OCI-LY3 (cell line): ENCODE data around the gene LAMB3.

ENCODE experiments used
- EZH2phosphoT487 ChIP-seq: fragments of 200-600 bp; shearing (Covaris generic); IDR thresholded peaks from 2 replicates; pipeline ENCODE4 v1.6.1; 2018; ENCODE audit warnings: antibody characterized with exemption, mixed run types, low read depth
- TF ChIP-seq, protein P1 (sequence below): fragments of 200-600, 300-600 bp; sonication (generic); IDR thresholded peaks from 2 replicates; pipeline ENCODE4 v1.5.1; 2014; ENCODE audit warnings: antibody characterized with exemption, low read length, low read depth

DNA sequence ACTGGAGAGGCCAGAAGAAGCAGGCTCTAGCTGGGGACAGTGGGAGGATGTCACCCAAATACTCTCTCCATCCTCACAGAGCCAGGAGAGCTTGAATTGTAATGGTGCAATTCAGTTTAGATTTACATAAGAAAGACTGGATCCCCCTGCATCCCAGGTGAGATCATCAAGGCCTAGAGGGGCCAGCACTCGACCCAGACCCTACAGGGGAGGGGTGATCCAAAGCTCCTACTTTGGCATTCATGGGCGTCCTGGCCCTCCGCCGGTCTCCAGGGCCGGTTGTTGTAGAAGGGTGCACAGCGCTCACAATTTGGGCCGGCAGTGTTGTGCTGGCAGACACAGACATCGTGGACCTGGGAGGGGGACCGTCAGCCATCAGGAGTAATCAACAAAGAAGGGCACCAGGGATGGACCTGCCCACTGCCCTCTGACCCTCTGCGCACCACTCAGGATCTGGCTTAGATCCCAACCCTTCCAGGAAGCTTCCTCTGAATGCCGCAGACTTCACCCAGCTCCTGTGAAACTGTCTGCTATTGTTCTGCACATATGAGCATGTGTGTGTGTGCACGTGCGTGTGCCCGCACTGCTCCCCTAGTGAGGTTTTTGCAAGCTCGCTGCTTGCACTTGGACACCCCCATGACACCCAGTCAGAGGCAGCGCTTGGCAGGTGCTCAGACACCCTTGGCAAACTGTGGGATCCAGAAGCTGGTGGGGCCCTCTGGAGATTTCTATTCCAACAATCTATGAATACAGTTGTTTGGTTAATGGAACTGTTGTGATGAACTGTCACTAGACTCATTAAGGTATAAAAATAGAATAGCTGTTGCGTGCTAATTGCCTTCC lies 21.6 kb downstream of the LAMB3 start:
- TF ChIP-seq, protein P1, sequence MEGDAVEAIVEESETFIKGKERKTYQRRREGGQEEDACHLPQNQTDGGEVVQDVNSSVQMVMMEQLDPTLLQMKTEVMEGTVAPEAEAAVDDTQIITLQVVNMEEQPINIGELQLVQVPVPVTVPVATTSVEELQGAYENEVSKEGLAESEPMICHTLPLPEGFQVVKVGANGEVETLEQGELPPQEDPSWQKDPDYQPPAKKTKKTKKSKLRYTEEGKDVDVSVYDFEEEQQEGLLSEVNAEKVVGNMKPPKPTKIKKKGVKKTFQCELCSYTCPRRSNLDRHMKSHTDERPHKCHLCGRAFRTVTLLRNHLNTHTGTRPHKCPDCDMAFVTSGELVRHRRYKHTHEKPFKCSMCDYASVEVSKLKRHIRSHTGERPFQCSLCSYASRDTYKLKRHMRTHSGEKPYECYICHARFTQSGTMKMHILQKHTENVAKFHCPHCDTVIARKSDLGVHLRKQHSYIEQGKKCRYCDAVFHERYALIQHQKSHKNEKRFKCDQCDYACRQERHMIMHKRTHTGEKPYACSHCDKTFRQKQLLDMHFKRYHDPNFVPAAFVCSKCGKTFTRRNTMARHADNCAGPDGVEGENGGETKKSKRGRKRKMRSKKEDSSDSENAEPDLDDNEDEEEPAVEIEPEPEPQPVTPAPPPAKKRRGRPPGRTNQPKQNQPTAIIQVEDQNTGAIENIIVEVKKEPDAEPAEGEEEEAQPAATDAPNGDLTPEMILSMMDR = no peak
- no peak for TF ChIP-seq EZH2phosphoT487
